Right renal cortex interstitium (tissue), 3 donors: ENCODE results near the gene RTN3. TPM values are rescaled to one million over a fixed set of nuclear protein-coding genes. Genes with fewer than 3 reads are reported as not detected.

ENCODE experiments used
- DNase-seq, 3 donors: peaks; one replicate each; pipeline ENCODE4 v3.0.0-alpha.2; 2013; ENCODE audit warnings: low read depth in 3 of 3, low spot score in 2 of 3
- polyA plus RNA-seq, 3 donors: library from polyadenylated mRNA; unstranded; fragments of 120-200 nt; gene quantifications; one replicate each; pipeline ENCODE4 v1.2.1, GENCODE V29; 2013; ENCODE audit not compliant: insufficient read length in 3 of 3

The RTN3 gene
- polyA plus RNA-seq, 3 donors: 173 to 181 (median 178) TPM

GRCh38 chr11:63737718-63738117 is 56.4 kb downstream of the RTN3 start:
- no peak for DNase-seq

- peak; percentile 45 to 52 (median 47) for DNase-seq
Measured at GRCh38 chr11:63738720-63739360, 57.5 kb downstream of the RTN3 start.

GRCh38 chr11:63745304-63746170 is 64.2 kb downstream of the RTN3 start:
- DNase-seq: no peak

GRCh38 chr11:63747011-63747410 is 65.7 kb downstream of the RTN3 start:
- no peak for DNase-seq

GRCh38 chr11:63749624-63750023 is 68.3 kb downstream of the RTN3 start:
- no peak for DNase-seq

- DNase-seq: no peak
Measured at GRCh38 chr11:63756919-63757761, 75.8 kb downstream of the RTN3 start.

- DNase-seq: no peak
Measured at GRCh38 chr11:63760487-63761079, 79.3 kb downstream of the RTN3 start.

GRCh38 chr11:63761188-63761587 is 79.9 kb downstream of the RTN3 start:
- DNase-seq: no peak

GRCh38 chr11:63761931-63762653 is 80.8 kb downstream of the RTN3 start:
- no peak for DNase-seq

- no peak for DNase-seq
Measured at GRCh38 chr11:63762654-63763495, 81.6 kb downstream of the RTN3 start.

- no peak for DNase-seq
Measured at GRCh38 chr11:63763496-63764339, 82.4 kb downstream of the RTN3 start.

GRCh38 chr11:63764340-63764678 is 83.0 kb downstream of the RTN3 start:
- DNase-seq: no peak

GRCh38 chr11:63764679-63765647 is 83.7 kb downstream of the RTN3 start:
- no peak for DNase-seq

GRCh38 chr11:63765688-63766241 is 84.5 kb downstream of the RTN3 start:
- no peak for DNase-seq

- DNase-seq: no peak
Measured at GRCh38 chr11:63766531-63767235, 85.4 kb downstream of the RTN3 start.

- DNase-seq: no peak
Measured at GRCh38 chr11:63767267-63767564, 85.9 kb downstream of the RTN3 start.
